CD4-positive, alpha-beta T cell (primary cell): ENCODE measurements around the gene ERF. TPM values are rescaled to one million over a fixed set of nuclear protein-coding genes. Genes with fewer than 3 reads are reported as not detected.

ENCODE experiments used
- ATAC-seq: fragments of 200-7000 bp; cut with Tn5 transposase; one replicate; pipeline ENCODE4 v1.10.0; 2022; ENCODE audit warnings: mild to moderate bottlenecking; ENCODE audit not compliant: poor library complexity
- CTCF ChIA-PET: fragments of 350-600 bp; sonication (Branson Sonifier 250); formaldehyde crosslinking; loops from one replicate; lab custom pipeline; 2021; ENCODE audit warnings: antibody characterized with exemption, inconsistent platforms; lab: Charles Lee
- POLR2A ChIA-PET: fragments of 350-600 bp; sonication (Branson Sonifier 250); formaldehyde crosslinking; loops from one replicate; lab custom pipeline; 2021; ENCODE audit warnings: antibody characterized with exemption, inconsistent platforms; lab: Charles Lee
- DNase-seq, 14 experiments: peaks; one replicate each; pipeline ENCODE4 v3.0.0-alpha.2; 2013 to 2020; ENCODE audit warnings: mixed read lengths in 2 of 14
- H3K27ac ChIP-seq, 2 donors: one replicate each; pipeline versions ENCODE4 v1.5.1 to v1.7.0; 2013; ENCODE audit warnings: low read length in 2 of 2, low read depth in 1 of 2, mild to moderate bottlenecking in 1 of 2
- H3K27me3 ChIP-seq, 2 experiments: 1 replicate in 1 of 2; 2 replicates in 1 of 2; pipeline versions ENCODE4 v1.6.1 to v1.7.0; 2013; ENCODE audit warnings: low read length in 2 of 2, control low read depth in 1 of 2, mild to moderate bottlenecking in 1 of 2, moderate library complexity in 1 of 2; ENCODE audit not compliant: insufficient read depth in 2 of 2, control insufficient read depth in 1 of 2
- H3K36me3 ChIP-seq: one replicate; pipeline ENCODE4 v1.6.1; 2013; ENCODE audit warnings: low read length, control low read depth; ENCODE audit not compliant: insufficient read depth
- H3K4me1 ChIP-seq: one replicate; pipeline ENCODE4 v1.6.1; 2013; ENCODE audit warnings: low read length, control low read depth; ENCODE audit not compliant: insufficient read depth
- H3K4me3 ChIP-seq: one replicate; pipeline ENCODE4 v1.5.1; 2013; ENCODE audit warnings: mild to moderate bottlenecking, low read length, moderate library complexity
- H3K9me3 ChIP-seq, 2 experiments: 1 replicate in 1 of 2; 2 replicates in 1 of 2; pipeline versions ENCODE4 v1.6.1 to v1.7.0; 2013; ENCODE audit warnings: low read length in 2 of 2, mild to moderate bottlenecking in 2 of 2, control low read depth in 1 of 2, moderate library complexity in 1 of 2; ENCODE audit not compliant: control insufficient read depth in 1 of 2, insufficient read depth in 1 of 2
- H3K27ac Mint-ChIP-seq: one replicate; pipeline ENCODE4 v1.8.0; 2020; ENCODE audit warnings: mixed read lengths
- H3K27me3 Mint-ChIP-seq: one replicate; pipeline ENCODE4 v1.8.0; 2021; ENCODE audit warnings: mixed read lengths
- H3K36me3 Mint-ChIP-seq: one replicate; pipeline ENCODE4 v1.8.0; 2021; ENCODE audit warnings: low read depth, mixed read lengths
- H3K4me1 Mint-ChIP-seq: one replicate; pipeline ENCODE4 v1.8.0; 2021; ENCODE audit warnings: low read depth, mixed read lengths
- H3K4me3 Mint-ChIP-seq: one replicate; pipeline ENCODE4 v1.8.0; 2020; ENCODE audit warnings: mild to moderate bottlenecking, mixed read lengths
- H3K9me3 Mint-ChIP-seq: one replicate; pipeline ENCODE4 v1.8.0; 2020; ENCODE audit warnings: mixed read lengths
- intact Hi-C, 2 experiments: fragments of 100-400 bp; cut with DNase I in 1 of 2; cut with micrococcal nuclease in 1 of 2; formaldehyde crosslinking; loops; one replicate each; pipeline versions ENCODE4 v1.15.1 to v1.9.0; 2023 to 2025; cut with DNase I, micrococcal nuclease
- total RNA-seq, 174 experiments: library from RNA in 2 of 174; stranded (reverse) in 2 of 174; gene quantifications; one replicate each; pipeline ENCODE4 v1.2.3 and lab custom pipeline; 2021 to 2026
- TF ChIP-seq, protein P1 (sequence below): fragments of 200-600 bp; IDR thresholded peaks from one replicate; pipeline ENCODE4 v1.8.0; 2022; ENCODE audit warnings: antibody characterized with exemption, mild to moderate bottlenecking

Gene ERF
- total RNA-seq, 2 experiments from 2014 or later, result 105 to 113 TPM

DNA sequence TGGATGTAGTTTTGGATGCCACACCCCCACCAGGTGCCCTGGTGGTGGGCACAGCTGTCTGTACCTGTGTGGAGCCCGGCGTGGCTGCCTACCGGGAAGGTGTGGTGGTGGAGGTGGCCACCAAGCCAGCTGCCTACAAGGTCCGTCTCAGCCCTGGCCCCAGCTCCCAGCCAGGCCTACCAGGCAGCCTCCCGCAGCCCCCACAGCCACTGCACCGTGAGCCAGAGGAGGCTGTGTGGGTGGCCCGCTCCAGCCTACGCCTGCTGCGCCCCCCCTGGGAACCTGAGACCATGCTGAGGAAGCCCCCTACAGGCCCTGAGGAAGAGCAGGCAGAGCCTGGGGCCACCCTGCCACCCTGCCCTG lies 17.6 kb upstream of the ERF start:
- Histone ChIP-seq H3K27ac (no peak overlapping the region), H3K4me1 (peaks cover 68% of the 10 kb centered on the region), H3K9me3 (no peaks in the 10 kb centered on the region), H3K27me3 (no peaks in the 10 kb centered on the region), H3K4me3 (no peak overlapping the region), H3K36me3 (peaks cover 35% of the 10 kb centered on the region)
- POLR2A ChIA-PET, result no interaction called here
- Mint-ChIP-seq H3K27ac (no peak overlapping the region), H3K4me1 (peaks cover 43% of the 10 kb centered on the region), H3K4me3 (no peak overlapping the region), H3K9me3 (no peaks in the 10 kb centered on the region), H3K27me3 (no peaks in the 10 kb centered on the region), H3K36me3 (peaks cover 35% of the 10 kb centered on the region)
- peak in 1 of 14 experiments; percentile 33 for DNase-seq
- CTCF ChIA-PET, result no interaction called here
- TF ChIP-seq, protein P1, sequence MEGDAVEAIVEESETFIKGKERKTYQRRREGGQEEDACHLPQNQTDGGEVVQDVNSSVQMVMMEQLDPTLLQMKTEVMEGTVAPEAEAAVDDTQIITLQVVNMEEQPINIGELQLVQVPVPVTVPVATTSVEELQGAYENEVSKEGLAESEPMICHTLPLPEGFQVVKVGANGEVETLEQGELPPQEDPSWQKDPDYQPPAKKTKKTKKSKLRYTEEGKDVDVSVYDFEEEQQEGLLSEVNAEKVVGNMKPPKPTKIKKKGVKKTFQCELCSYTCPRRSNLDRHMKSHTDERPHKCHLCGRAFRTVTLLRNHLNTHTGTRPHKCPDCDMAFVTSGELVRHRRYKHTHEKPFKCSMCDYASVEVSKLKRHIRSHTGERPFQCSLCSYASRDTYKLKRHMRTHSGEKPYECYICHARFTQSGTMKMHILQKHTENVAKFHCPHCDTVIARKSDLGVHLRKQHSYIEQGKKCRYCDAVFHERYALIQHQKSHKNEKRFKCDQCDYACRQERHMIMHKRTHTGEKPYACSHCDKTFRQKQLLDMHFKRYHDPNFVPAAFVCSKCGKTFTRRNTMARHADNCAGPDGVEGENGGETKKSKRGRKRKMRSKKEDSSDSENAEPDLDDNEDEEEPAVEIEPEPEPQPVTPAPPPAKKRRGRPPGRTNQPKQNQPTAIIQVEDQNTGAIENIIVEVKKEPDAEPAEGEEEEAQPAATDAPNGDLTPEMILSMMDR, result no peak
- intact Hi-C loops, result no loop called here
- no peak for ATAC-seq

DNA sequence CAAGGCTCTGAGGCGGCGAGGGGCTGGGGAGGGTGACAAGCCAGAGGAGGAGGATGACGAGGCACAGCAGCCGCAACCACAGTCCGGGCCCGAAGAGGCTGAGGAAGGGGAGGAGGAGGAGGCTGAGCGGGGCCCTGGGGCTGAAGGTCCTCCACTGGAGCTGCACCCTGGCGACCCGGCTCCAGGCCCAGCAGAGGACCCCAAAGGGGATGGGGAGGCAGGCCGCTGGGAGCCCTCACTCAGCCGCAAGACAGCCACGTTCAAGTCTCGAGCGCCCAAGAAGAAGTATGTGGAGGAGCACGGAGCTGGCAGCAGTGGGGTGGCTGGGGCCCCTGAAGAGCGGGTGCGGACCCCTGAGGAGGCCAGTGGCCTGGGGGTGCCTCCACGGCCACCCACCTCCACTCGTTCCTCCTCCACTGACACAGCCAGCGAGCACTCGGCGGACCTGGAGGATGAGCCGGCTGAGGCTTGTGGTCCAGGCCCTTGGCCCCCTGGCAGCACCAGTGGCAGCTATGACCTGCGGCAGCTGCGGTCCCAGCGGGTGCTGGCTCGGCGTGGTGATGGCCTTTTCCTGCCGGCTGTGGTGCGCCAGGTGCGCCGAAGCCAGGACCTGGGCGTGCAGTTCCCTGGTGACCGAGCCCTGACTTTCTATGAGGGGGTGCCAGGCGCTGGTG lies 17.1 kb upstream of the ERF start:
- POLR2A ChIA-PET, result interaction anchor here (1.9 to 4.4 kb wide), 2 partner anchors 10 to 73 kb away, joined by 6 to 32 read pairs; no protein-coding TSS in a partner anchor
- no peaks in the 10 kb centered on the region for H3K27me3 ChIP-seq
- DNase-seq (peak in 2 of 14 experiments; percentile 2 to 34), ATAC-seq (no peak)
- H3K9me3 ChIP-seq, result no peaks in the 10 kb centered on the region
- Mint-ChIP-seq H3K9me3 (no peaks in the 10 kb centered on the region), H3K27me3 (no peaks in the 10 kb centered on the region), H3K27ac (no peak overlapping the region), H3K4me3 (no peak overlapping the region), H3K36me3 (peaks cover 35% of the 10 kb centered on the region), H3K4me1 (peaks cover 42% of the 10 kb centered on the region)
- H3K36me3 ChIP-seq, result peaks cover 35% of the 10 kb centered on the region
- CTCF ChIA-PET, result interaction anchor here (3.2 kb wide), 1 partner anchor 8 kb away, joined by 27 read pairs; no protein-coding TSS in a partner anchor
- intact Hi-C loops, result no loop called here
- peaks cover 66% of the 10 kb centered on the region for H3K4me1 ChIP-seq
- no peak overlapping the region for H3K4me3 ChIP-seq
- TF ChIP-seq, protein P1, result no peak
- H3K27ac ChIP-seq, result peak overlapping the region; percentile 29

DNA sequence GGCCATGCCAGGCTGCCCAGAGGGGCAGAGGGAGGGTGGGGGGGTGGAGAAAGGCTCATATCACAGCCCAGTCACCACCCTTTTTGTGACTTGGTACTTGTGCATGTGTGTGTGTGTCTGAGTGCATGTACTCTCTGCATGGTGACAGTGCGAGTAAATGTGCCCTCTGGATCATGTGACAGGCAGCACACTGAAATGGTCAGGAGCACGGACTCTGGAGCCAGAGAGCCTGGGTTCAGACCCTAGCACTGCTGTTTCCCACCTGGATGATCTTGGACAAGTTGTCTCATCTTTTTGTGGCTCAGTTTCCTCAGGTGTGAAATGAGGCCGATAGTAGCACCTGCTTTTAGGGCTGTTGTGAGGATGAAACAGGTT lies 16.1 kb upstream of the ERF start:
- intact Hi-C loops, result no loop called here
- Histone ChIP-seq H3K9me3 (no peaks in the 10 kb centered on the region), H3K4me1 (peaks cover 57% of the 10 kb centered on the region), H3K27me3 (no peaks in the 10 kb centered on the region), H3K27ac (peak overlapping the region; percentile 91 to 93), H3K36me3 (peaks cover 35% of the 10 kb centered on the region), H3K4me3 (peak overlapping the region; percentile 65)
- Mint-ChIP-seq H3K4me3 (peak overlapping the region; percentile 69), H3K4me1 (peaks cover 33% of the 10 kb centered on the region), H3K27me3 (no peaks in the 10 kb centered on the region), H3K36me3 (peaks cover 32% of the 10 kb centered on the region), H3K9me3 (no peaks in the 10 kb centered on the region), H3K27ac (no peak overlapping the region)
- no peak for ATAC-seq
- TF ChIP-seq, protein P1, result no peak
- ChIA-PET CTCF (interaction anchor here (0.9 to 3.2 kb wide), 4 partner anchors 9 to 26 kb away, joined by 3 to 27 read pairs (median 8); no protein-coding TSS in a partner anchor), POLR2A (interaction anchor here (0.6 to 4.4 kb wide), 8 partner anchors 8 to 892 kb away, joined by 4 to 59 read pairs (median 12); partner anchors contain the start of genes GSK3A, PAFAH1B3 and PRR19)
- DNase-seq, result no peak
